Left colon (tissue), 2 donors: Measurements from ENCODE around the gene SLIT3. TPM values are rescaled to one million over a fixed set of nuclear protein-coding genes. Genes with fewer than 3 reads are reported as not detected.

Experiments used
- ATAC-seq: fragments of 200-7000 bp; cut with Tn5 transposase; one replicate; pipeline ENCODE4 v1.9.1; 2020; ENCODE audit warnings: mild to moderate bottlenecking, moderate library complexity
- DNase-seq, 2 donors: peaks; one replicate each; pipeline ENCODE4 v3.0.0-alpha.2; 2020
- intact Hi-C, 2 donors: fragments of 100-400 bp; cut with DNase I in 1 of 2; cut with micrococcal nuclease in 1 of 2; formaldehyde crosslinking; loops; one replicate each; pipeline versions ENCODE4 v1.11.2 to v1.14.0; 2022; cut with DNase I, micrococcal nuclease
- long read RNA-seq: library from polyadenylated mRNA; unstranded; transcript quantifications from one replicate; pipeline ENCODE4 v2.0.0, GENCODE V29; 2021
- total RNA-seq, 2 donors: library from RNA; stranded (reverse); fragmentation: NEBNext Ultra II Directional; extraction: Animal tissue kit (Norgen Biotek cat#: 25700); gene quantifications; one replicate each; pipeline ENCODE4 v1.2.1, GENCODE V29; 2021
- donor health status: DM: no; HTN: no; CAD: no.
- donor health status: DM: yes; HTN: yes; CAD: no.

Gene SLIT3
- 10 to 100 TPM in 1 of 2 donors, 1 to 10 TPM in 1; 6.1 to 15.7 TPM for total RNA-seq
- long read RNA-seq, partial matches to known transcripts, result 7 of 9 reads
- long read RNA-seq, other reads (novel, unspliced or antisense), result 2 of 9 reads

DNA sequence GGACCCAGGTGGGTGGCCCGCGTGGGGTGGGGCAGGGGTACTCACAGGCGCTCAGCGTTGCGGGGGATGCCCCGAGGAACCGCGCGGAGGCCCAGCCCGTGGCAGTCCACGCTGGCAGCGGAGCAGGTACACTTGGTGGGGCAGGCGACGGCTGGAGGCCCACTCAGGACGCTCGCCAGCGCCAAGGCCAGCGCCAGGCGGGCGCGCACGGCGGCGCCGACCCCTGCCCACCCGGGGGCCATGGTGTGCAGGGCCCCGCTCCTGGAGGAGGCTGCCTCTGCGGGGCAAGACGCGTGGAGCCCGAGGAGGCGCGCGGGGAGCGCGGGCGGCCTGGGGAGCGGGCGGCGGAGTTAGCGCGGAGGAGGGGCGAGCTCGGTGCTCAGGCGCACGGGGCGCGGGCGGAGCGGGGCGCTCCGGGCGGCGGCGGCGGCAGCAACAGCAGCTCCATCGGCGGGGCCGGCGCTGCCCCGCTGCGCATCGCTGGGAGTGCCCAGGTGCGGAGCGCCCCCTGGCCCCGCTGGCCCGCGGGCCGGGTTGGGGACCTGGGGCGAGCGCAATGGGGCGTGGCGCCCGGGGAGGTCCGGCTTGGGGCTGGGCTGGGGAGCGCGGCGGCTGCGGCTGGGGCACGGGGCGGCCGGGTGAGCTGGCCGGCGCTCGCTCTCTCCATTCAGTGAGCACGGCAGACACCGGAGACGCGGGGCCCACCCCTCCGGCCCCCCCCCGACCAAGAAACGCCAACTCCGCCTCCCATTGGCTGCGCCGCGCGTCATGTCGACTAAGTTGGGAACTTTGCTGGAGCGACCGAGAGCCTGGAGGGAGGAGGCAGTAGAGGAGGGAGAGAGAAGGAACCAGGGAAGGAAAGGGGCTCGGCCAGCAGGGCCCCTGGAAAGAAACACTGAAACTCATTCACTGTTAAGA, at the start of gene SLIT3:
Gene SLIT3, minus strand, starts transcription at position 672 of the 918 bp plus-strand sequence. Its CDS starts 430 bp downstream, at position 242.
- peak; percentile 41 to 64 for DNase-seq
- ATAC-seq, result peak; percentile 19
- intact Hi-C loops, result no loop called here

DNA sequence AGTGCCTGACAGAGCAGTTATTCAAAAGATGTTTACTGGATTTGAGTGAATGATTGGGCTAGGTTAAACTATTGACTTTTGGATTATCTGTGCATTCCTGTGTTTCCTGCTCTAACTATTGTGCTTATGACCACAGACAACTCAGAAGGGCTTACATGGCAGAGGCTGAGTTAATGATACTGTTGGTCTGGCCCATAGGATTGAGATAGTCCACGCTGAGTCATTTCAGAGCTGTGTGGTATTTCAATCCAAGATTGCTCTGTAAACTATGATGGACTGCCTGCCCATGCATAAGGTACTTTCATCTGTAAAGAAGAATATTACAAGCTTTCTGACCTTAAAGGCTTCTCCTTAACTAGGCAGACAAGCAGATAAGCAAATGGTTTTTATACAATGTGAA, 49.1 kb upstream of the SLIT3 start:
- DNase-seq, result no peak
- ATAC-seq, result no peak
- intact Hi-C loops, result no loop called here

DNA sequence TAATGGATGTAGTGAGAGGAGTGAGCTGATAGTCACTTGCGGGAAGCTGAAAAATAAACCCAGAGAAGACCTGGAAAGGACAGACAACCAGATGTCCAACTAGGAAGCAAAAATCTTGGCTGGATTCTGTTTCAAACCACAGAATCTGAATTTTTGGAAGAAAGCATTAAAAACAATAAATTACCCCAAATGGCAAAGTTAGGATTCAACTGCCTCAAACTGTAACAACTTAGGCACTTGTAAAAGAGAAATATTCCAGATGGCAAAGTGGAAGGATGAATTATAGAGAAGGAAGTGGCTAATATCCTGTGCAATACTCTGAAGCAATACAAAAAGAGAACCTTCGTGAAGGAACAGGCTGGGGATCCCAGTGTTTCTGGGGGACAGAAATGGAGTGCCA, 46.8 kb upstream of the SLIT3 start:
- no peak for ATAC-seq
- intact Hi-C loops, result no loop called here
- DNase-seq, result no peak

GRCh38 chr5:169344629-169345028, 43.7 kb upstream of the SLIT3 start:
- intact Hi-C loops, result no loop called here
- DNase-seq, result no peak
- no peak for ATAC-seq

GRCh38 chr5:169343766-169344165, 42.8 kb upstream of the SLIT3 start:
- ATAC-seq, result no peak
- DNase-seq, result no peak
- intact Hi-C loops, result no loop called here

- intact Hi-C loops, result no loop called here
- no peak for ATAC-seq
- DNase-seq, result no peak
These were observed 40.6 kb upstream of the SLIT3 start for GRCh38 chr5:169341556-169341955.

- intact Hi-C loops, result no loop called here
- DNase-seq, result no peak
- no peak for ATAC-seq
These were observed 38.9 kb upstream of the SLIT3 start for GRCh38 chr5:169339869-169340268.

GRCh38 chr5:169336242-169336641, 35.3 kb upstream of the SLIT3 start:
- no peak for ATAC-seq
- intact Hi-C loops, result no loop called here
- DNase-seq, result no peak

- intact Hi-C loops, result no loop called here
These were observed 34.9 kb upstream of the SLIT3 start for GRCh38 chr5:169335806-169336205.

GRCh38 chr5:169333518-169333917, 32.6 kb upstream of the SLIT3 start:
- ATAC-seq, result no peak

More at GRCh38 chr5:169335806-169336205, 34.9 kb upstream of the SLIT3 start:
- ATAC-seq (no peak), DNase-seq (no peak)

DNA sequence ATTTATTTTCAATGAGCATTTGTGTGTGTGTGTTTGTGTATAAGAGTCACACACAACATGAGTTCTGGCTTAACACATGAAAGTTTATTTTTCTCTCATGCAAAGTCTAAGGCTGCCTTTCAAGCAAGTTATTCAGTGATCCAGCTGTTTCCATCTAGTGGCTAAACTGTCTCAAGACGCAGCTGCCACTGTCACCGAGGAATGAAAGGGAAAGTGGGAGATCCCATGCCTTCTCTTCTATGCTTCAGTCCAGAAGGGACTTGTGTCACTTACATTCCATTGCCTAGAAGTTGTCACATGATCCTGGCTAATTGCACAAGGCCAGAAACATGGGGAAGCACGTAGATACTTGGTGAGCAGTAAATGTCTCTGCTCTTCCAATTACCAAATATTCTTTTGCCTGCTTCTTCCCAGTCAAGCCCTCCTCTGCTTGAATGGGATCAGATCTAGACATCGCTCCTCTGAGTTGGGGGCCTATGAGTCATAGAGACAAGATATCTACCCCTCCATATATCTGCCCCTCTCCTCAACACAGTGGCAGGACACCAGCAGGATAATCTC, 30.4 kb upstream of the SLIT3 start:
- no peak for DNase-seq
- no peak for ATAC-seq
- intact Hi-C loops, result no loop called here

More at GRCh38 chr5:169333518-169333917, 32.6 kb upstream of the SLIT3 start:
- intact Hi-C loops, result no loop called here
- DNase-seq, result no peak

- intact Hi-C loops, result no loop called here
- DNase-seq (no peak), ATAC-seq (no peak)
These were observed 27.5 kb upstream of the SLIT3 start for GRCh38 chr5:169328401-169328800.

DNA sequence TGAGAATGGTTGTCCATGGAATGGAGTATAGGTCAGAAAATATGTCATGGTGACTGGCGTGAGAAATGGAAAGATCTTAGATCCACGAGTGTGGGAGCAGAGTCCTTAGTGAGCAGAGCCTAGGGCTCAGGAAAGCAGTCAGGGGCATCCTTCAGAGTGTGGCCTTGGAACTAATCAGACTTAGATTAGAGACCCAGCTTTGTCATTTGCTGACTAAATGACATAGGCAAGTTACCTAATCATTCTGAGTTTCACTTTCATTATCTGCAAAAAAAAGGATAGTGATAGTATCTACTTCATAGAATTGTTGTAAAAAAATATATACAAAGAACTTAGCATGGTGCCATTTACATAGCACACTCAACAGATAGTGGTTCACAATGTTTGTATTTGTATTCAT, 24.3 kb upstream of the SLIT3 start:
- intact Hi-C loops, result no loop called here
- DNase-seq, result no peak
- ATAC-seq, result no peak

GRCh38 chr5:169318556-169318955, 17.6 kb upstream of the SLIT3 start:
- intact Hi-C loops, result no loop called here
- DNase-seq, result no peak
- no peak for ATAC-seq

DNA sequence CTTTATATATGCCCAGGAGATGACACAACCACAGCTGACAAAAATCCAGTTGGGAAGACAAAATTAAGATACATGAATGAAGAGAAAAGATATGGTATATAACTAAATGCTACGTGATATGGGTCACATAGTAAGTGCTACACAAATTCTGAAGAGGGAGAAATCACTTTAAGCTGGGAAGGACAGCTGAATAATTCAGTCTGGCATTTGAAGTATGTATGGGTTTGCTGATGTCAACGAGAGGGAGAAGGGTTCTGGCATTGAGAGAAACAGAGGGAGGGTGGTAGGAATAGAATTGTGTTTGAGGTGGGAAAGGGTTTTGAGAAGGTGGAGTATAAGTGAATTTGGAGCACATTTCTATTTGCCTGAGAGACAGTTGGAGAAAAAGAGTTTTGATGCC, 6.7 kb upstream of the SLIT3 start:
- intact Hi-C loops, result no loop called here
- no peak for ATAC-seq

DNA sequence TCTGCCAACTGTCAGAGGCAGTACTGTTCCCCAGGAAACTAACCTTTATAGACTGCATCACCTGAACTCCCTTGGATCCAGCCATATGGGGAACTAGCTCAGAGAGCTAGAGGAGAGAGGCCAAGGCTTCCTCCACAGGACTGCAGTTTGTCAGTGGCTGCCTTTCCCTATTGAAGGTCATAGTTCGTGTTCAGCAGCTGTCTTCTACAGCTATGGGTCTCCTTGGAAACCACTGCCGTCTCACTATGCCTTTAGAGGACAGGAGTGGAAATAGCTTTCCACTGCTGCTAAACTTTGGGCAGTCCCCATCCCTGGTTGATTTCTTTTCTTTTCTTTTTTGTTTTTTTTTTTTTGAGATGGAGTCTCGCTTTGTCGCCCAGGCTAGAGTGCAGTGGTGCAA, 4.4 kb upstream of the SLIT3 start:
- ATAC-seq, result no peak
- intact Hi-C loops, result no loop called here
- DNase-seq, result no peak

More for the DNA sequence above, 6.7 kb upstream of the SLIT3 start:
- no peak for DNase-seq

DNA sequence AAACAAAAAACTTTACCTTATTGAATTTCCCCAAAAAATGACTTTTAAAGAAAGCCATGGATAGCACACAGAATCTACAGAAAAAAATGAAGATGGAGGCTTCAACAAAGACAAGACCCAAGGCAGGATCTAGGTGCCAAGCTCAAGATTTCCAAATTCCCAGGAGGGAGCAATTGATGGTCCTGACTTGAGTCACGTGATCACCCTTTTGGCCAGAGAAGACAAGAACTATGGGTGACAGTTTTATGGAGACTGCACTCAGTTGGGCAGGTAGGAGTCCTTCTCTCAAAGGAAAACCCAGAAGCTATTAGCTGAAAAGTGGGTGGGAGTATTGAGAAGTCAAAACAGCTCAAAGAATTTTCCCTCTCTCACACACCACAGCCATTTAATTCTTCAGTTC, 3.2 kb upstream of the SLIT3 start:
- intact Hi-C loops, result no loop called here
- DNase-seq (no peak), ATAC-seq (no peak)

DNA sequence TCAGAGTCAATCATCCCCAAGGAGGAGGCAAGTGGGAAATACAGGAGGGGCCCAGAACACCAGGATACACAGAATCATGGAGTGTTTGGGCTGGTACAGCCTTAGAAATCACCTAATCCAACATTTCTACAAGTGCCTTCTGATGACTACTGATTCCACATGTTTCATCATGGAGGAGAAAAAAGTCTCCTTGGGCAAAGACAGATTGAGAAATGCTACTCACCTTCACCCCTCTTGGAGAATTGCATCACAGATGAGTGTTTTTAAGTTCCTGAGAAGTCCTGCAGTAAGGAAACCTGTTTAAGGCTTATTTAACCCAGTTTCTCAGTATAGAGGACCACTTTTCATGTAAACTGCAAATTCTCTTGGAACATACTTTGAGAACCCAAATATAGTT, 2.2 kb upstream of the SLIT3 start:
- ATAC-seq (no peak), DNase-seq (no peak)
- intact Hi-C loops, result loop anchor here in 1 of 2 donors (2.0 kb wide), 1 partner anchor 316 kb away; no protein-coding TSS in a partner anchor

DNA sequence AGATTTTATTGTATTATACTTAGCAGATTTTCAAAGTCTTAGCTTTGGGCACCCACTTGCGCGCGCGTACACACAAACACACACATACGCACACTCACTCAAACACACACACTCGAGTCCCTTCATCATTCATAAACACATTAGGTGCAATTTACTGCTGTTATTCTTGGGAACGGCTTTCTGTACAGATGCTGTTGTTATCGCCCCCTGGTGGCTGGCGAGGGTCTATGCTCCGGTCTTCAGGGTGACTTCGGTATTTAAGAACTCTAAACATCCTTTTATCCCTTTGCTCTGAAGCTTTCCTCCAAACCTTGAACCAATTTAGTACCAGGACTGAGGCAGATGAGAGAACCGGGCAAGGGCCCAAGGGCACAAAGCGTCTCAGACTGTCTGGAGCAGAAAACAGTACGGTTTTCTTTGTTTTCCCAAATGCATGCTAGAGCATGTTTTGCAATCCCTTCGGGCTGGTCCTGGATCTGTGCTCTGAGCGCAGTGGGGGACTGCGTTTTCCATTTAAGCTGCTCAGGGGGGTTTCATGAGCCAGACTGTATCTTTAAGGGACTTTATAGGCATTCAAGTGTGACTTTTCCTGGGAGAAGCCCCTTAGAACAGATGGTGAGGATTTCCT, 1.7 kb upstream of the SLIT3 start:
- intact Hi-C loops, result loop anchor here in 1 of 2 donors (2.0 kb wide), 1 partner anchor 316 kb away; no protein-coding TSS in a partner anchor
- DNase-seq (peak; percentile 55 to 63), ATAC-seq (peak; percentile 68)
